ENCODE results near the gene IDE. TPM values are rescaled to one million over a fixed set of nuclear protein-coding genes. Genes with fewer than 3 reads are reported as not detected.

Gene IDE
- total RNA-seq, 1 donor from 2014 or later: 23.9 TPM

GRCh38 chr10:92567952-92568600, 5.8 kb downstream of the IDE start:
- DNase-seq: no peak

- no peak for DNase-seq
These were observed 11.5 kb downstream of the IDE start for GRCh38 chr10:92562424-92562823.

DNA sequence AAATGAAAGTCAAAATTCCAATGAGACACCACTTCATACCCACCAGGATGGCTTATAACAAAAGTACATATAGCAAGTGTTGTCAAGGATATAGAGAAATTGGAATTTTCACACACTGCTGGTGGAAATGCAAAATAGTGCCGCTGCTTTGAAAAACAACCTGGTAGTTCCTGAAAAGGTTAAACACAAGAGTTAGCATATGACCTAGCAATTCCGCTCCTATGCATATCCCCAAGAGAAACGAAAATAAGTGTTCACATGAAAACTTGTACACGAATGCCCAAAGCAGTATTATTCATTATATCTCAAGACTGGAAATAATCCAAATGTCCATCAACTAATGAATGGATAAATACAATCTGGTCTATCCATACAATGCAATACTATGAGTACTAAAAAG, 14.8 kb downstream of the IDE start:
- DNase-seq: no peak

DNA sequence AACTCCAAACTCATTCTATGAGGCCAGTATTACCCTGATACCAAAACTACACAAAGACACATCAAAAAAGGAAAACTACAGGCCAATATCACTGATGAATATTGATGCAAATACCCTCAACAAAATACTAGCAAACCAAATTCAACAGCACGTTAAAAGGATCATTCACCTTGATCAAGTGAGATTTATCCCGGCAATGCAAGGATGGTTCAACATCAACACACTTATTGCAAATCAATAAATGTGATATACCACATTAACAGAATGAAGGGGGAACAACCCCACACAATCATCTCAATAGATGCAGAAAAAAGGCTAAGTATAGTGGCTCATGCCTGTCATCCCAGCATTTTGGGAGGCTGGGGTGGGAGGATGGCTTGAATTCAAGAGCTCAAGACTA, 19.9 kb downstream of the IDE start:
- DNase-seq: no peak

DNA sequence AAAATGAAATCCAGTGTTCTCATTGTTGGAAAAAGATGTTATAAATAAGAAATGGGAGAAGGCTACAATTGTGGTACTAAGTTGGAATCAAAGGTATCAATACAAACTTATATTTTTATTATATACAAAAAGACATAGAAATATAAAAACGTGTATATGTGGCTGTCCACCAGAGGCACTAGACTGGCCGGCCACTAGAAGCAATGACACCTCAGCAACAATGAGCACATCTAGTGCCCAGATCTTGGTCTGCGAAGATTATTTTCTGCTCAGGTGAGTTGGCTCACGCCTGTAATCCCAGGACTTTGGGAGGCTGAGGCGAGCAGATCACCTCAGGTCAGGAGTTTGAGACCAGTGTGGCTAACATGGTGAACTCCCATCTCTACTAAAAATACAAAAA, 21.6 kb downstream of the IDE start:
- no peak for DNase-seq

DNA sequence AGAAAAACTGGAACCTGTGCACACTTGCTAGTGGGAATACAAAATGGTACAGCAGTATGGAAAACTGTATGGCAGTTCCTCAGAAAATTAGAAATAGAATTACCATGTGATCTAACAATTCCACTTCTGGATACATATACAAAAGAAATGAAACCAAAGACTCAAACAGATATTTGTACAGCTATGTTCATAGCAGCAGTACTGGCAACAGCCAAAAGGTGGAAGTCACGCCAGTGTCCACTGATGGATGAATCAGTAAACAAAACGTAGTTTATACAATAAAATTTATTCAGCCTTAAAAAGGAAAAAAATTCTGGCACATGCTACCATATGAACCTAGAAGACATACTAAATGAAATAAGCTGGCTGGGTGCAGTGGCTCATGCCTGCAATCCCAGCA, 23.0 kb downstream of the IDE start:
- DNase-seq: no peak

- no peak for DNase-seq
These were observed 26.2 kb downstream of the IDE start for GRCh38 chr10:92547676-92548075.

- DNase-seq: no peak
These were observed 28.3 kb downstream of the IDE start for GRCh38 chr10:92545556-92545955.

GRCh38 chr10:92544296-92544695, 29.6 kb downstream of the IDE start:
- no peak for DNase-seq

- no peak for DNase-seq
These were observed 31.4 kb downstream of the IDE start for GRCh38 chr10:92542458-92542857.

DNA sequence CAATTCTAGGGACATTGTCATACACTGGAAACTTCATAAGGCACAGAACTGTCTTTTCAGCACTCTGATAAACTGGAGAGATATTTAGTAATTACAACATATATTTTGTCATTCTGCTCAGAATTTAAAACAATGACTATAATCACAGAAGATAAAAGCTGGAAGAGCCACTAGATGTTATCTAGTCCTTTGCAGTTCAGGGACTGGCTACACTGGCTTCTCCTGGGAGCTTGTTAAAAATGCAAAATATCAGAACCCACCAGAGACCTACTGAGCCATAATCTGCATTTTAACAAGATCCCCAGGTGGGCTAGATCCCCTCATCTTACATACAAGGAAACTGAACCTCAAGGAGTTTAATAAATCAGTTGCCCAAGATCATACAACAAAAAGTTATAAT, 32.3 kb downstream of the IDE start:
- no peak for DNase-seq

DNA sequence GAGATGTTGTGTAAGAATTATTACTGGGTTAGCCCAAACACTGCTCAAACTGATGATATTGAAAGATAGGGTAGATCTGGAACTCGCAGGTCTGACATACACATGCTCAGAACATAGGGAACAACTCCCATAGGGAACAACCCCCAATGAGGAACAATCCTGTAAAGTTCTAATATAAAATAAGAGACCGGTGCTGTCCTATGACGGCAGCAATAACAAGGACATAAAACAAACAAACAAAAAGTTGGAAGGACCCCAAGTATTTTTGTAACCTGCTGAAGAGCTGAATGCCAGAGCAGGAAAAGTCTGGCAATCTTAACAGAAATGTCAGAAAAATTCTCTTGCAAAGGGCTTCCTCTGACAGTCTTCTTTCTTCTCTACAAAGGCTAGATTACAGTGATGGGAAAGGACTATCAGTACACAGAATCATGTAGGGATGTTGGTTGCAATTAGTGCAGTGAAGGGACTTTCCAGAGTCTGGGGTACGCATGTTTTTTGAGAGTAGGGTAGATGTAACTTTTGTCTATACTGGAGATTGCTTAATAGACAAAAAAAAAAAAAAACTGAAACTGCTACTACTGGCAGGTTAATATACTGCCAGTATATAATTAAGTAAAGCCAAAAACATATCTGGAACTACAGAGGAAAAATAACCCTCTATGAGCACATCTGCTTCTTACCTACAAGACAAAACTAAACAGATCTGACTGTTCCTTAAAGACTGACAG, 35.5 kb downstream of the IDE start:
- DNase-seq: no peak

- DNase-seq: no peak
These were observed 42.9 kb downstream of the IDE start for GRCh38 chr10:92530891-92531535.

- no peak for DNase-seq
These were observed 43.5 kb downstream of the IDE start for GRCh38 chr10:92530421-92530820.

- no peak for DNase-seq
These were observed 46.2 kb downstream of the IDE start for GRCh38 chr10:92527716-92528115.

DNA sequence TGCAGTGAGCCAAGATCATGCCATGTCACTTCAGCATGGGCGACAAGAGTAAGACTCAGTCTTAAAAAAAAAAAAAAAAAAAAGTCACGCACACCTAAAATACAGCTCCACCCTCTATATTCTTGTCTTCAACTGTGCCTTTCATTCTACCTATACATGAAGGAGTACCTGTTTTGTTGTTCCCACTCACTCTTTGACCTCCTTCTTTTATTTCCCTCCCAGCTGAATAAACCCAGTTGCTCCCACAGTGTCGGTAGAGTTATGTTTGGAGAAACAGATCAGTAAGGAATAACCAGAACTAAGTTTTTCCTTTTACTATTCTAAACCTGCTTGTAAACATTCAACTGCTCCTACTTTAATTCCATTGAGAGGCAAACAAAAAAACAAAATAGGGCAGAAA, 50.3 kb downstream of the IDE start:
- no peak for DNase-seq

GRCh38 chr10:92517034-92517655, 56.7 kb downstream of the IDE start:
- peak; percentile 89 for DNase-seq

DNA sequence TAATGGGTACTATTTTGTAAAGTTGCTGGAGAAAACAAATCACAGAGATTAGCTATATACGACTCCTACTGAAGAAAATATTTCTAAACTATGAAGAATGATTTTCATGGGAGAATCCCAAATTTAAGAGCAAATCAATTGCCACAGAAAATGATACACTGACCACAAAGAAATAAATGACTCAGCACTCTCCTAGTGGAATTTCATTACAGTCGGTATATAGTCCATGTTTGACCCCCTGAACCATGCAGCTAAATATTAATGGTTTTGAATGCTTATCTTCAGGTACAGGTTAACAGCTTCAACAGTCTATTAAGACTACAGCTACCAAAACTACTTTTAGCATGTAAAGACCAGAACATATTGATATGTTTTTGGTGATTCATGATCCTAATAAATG, 65.0 kb downstream of the IDE start:
- DNase-seq: no peak

DNA sequence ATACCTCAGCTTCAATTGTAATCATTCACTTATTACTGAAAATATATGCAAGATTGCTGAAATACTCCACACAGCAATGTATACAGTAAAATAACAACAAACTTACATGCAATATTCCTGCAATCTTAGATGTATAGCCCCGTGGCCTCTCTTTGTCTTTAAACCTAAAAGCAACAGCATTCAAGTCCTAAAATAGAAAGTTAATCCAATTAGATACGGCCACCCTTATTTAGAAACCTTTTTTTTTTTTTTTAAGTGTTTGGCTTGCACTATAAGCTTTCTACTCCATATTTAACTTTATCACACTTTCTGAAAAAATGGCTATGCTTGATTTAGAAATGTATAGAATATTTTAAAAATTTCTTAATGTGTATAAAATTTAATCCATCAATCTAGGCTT, 67.6 kb downstream of the IDE start:
- no peak for DNase-seq

GRCh38 chr10:92505044-92505443, 68.8 kb downstream of the IDE start:
- DNase-seq: no peak

- DNase-seq: no peak
These were observed 71.5 kb downstream of the IDE start for GRCh38 chr10:92502296-92502808.

DNA sequence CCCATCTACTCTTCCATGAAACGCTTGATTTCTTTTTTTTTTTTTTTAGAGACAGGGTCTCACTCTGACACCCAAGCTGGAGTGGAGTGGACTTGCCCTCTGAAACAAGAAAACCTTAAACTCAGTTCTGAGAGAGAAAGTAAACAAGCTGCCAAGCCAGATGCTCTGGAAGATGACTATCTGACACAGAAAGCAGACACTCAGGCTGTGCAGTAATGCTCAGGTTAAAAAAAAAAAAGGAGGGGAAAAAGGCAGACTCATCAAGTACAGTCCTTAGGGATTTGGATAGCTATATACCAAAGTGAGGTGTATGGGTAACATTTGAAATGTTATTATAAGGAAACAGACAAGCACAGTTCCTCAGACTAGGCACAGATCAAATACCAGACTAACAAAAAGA, 80.5 kb downstream of the IDE start:
- no peak for DNase-seq

DNA sequence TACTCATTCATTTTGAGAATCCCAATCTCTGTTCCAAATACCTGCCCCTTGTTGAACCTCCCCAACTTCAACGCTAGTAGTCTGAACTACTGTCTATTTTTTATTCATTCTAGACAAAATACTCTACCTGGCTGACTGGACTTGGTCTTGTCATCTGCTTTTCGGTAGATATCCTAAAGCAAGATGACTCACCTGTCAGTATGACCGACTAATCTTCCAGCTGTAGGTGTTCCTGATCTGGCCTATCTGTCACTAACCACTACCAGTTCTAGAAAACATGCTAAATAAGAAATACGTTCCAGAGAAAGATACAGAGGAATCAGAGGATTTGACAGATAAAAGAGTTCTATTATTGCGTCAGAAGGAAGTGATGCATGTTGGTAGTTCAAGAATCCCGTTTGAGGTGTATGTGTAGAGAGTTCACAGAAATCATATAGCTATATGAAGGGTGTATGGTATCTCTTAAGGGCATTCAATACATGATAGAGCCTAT, 81.1 kb downstream of the IDE start:
- DNase-seq: no peak

All from tongue (tissue), 2 donors.